NB4 (cell line): ENCODE data around the gene PHACTR1.

Experiments
- DNase-seq: peaks from one replicate; pipeline ENCODE4 v3.0.0; 2010; ENCODE audit warnings: low read depth
- H3K4me3 ChIP-seq: one replicate; pipeline ENCODE4 v1.5.1; 2011; ENCODE audit warnings: mild to moderate bottlenecking, low read depth, low read length, moderate library complexity
- MYC ChIP-seq: IDR thresholded peaks from 2 replicates; pipeline ENCODE4 v1.6.1; 2011; ENCODE audit warnings: low read depth, low read length
- POLR2A ChIP-seq: IDR thresholded peaks from 2 replicates; pipeline ENCODE4 v1.6.1; 2011; ENCODE audit warnings: mild to moderate bottlenecking; ENCODE audit not compliant: insufficient read length; ENCODE audit errors: extremely low read depth
- TF ChIP-seq, protein P1 (sequence below): IDR thresholded peaks from one replicate; pipeline ENCODE4 v1.5.1; 2012; ENCODE audit warnings: low read depth, low read length
- TF ChIP-seq, protein P2 (sequence below): IDR thresholded peaks from 2 replicates; pipeline ENCODE4 v1.6.1; 2011; ENCODE audit warnings: low read depth, low read length

The PHACTR1 gene

DNA sequence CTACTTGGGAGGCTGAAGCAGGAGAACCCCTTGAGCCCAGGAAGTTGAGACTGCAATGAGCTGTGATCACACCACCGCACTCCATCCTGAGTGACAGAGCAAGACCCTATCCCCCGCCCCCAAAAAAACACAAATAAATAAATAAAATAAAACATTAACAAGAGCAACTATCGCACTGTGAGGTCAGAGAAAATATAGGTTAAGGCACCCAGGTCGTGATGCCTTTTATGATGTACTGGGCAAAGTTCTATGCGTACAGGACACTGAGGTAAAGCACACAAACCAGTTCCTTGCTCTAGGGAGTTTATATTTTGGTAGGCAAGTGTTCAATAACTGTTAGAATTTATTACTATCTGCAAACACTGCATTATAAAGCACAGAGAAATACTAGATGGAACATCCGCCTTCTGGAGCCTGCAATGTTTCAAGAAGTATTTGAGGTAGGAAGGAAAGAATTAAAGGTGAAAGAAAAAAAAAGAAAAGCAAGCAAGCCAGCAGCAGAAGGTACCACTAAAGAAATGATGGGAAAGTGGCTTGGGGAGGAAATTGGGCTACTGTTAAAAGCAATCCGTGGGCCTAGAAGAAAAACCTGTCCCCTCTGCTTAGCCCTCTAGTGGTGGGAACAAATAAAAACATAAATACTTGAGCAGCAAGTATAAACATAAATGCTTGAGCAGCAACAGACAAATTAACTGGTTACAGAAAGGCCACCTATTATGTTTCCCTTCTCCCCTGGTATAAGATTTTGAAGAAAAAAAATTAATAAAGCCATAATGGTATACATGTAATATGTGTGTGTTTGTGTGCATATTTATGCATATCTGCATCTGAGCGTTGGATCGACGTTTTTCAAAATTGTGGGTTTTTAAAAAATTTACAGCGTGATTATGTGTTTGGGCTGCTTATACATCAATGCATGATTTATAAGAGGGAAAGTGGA is 128.0 kb downstream of the PHACTR1 start:
- no peak overlapping the region for H3K4me3 ChIP-seq
- peak; percentile 41 for DNase-seq
- no peak for TF ChIP-seq MYC
- TF ChIP-seq, protein P1, sequence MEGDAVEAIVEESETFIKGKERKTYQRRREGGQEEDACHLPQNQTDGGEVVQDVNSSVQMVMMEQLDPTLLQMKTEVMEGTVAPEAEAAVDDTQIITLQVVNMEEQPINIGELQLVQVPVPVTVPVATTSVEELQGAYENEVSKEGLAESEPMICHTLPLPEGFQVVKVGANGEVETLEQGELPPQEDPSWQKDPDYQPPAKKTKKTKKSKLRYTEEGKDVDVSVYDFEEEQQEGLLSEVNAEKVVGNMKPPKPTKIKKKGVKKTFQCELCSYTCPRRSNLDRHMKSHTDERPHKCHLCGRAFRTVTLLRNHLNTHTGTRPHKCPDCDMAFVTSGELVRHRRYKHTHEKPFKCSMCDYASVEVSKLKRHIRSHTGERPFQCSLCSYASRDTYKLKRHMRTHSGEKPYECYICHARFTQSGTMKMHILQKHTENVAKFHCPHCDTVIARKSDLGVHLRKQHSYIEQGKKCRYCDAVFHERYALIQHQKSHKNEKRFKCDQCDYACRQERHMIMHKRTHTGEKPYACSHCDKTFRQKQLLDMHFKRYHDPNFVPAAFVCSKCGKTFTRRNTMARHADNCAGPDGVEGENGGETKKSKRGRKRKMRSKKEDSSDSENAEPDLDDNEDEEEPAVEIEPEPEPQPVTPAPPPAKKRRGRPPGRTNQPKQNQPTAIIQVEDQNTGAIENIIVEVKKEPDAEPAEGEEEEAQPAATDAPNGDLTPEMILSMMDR, result peak; percentile 56
- TF ChIP-seq, protein P2, sequence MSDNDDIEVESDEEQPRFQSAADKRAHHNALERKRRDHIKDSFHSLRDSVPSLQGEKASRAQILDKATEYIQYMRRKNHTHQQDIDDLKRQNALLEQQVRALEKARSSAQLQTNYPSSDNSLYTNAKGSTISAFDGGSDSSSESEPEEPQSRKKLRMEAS, result no peak

DNA sequence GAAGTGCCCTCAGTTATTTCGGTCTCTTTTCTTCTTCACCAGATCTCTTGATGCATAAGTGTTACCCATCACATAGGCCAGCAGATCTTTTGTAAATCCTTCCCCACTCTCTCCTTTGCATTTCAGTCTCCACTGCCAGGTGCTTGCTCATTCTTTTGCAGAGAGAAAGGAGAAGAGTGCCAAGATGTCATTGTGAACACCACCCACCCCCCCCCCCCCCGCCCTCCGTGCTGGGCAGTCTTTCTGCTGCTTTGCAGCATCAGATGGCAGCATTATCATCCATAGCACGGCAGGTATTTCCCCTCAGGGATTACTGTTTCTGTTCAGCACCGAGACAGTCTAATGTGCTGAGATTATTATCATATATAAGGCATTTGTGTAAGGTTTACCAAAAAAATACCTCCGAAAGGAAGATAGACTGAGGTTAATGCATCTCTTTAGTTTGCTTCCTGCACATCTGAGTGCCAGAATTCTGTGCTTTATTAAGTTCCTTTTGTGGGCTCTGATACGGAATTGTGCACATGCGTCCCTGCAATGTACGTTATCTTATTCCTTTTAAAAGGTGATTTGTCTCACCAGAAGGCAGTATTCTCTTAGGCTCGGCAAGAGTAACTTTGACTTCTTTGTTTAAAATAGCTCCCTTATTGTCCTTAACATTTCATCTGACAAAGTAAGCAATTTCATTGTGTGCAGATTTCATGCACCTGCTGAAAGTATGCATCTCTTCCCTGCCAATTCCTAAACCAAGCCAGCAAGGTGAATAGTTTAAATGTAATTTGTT is 128.8 kb downstream of the PHACTR1 start:
- DNase-seq, result no peak
- TF ChIP-seq MYC, result no peak
- TF ChIP-seq, protein P1, result no peak
- no peak for TF ChIP-seq POLR2A
- TF ChIP-seq, protein P2, result no peak
- no peak overlapping the region for H3K4me3 ChIP-seq

DNA sequence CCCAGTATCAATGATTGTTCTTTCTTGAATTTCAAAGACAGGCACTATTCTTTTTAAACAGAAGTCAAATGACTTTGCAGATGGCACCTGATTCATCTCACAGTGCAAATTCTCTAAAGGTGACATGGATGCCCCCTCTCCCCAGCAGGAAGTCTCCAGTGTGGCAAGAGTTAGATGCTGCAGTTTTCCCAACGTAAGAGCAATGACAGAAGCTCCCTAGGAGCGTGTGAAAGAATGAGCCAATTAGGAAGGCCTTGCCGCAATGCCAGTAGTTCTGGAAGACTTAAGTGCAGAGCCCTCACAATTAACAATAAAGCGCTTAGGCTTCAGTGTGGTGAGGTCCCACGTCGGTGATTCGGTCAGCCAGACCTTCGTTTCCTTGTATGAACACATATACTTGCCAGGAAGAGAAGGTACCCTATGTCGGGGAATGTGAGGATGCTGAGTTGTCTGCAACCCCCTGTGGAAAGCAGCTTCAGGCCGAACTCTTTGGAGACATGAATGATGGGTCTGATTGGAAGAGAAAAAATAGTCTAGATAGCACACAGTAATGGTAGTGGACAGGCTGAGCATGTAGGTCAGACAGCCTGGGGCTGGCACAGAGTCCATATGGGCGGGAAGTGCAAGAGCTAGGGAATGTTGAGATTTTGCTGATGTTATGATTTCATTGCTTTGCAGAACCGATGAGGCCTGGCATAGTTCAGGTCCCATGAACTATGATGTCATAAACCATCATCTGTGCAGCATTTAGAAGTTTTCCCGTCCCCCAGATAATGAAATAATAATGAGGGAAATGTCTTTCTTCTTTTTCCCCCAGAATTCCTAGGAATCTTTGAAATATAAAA is 132.6 kb downstream of the PHACTR1 start:
- TF ChIP-seq POLR2A (no peak), MYC (no peak)
- TF ChIP-seq, protein P1, result no peak
- TF ChIP-seq, protein P2, result no peak
- H3K4me3 ChIP-seq, result no peak overlapping the region
- no peak for DNase-seq

DNA sequence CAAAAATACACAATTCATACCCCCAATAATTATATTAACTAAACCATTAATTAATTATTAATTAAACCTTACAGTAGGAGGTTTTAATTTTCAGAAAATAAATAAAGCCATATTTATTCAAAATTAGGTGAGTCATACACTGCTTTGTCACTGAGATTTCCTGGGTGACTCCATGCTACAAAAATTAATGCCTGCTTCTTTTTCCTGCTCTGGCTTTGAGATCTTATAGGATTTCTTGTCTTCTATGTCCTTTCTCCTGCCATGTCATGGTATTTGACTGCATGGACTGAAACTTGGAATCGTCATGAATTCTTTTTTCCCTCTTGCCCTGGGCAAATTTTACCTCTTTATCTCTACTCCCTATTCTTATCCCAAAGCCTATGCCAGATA is 133.2 kb downstream of the PHACTR1 start:
- TF ChIP-seq MYC, result no peak
- no peak overlapping the region for H3K4me3 ChIP-seq
- no peak for DNase-seq

DNA sequence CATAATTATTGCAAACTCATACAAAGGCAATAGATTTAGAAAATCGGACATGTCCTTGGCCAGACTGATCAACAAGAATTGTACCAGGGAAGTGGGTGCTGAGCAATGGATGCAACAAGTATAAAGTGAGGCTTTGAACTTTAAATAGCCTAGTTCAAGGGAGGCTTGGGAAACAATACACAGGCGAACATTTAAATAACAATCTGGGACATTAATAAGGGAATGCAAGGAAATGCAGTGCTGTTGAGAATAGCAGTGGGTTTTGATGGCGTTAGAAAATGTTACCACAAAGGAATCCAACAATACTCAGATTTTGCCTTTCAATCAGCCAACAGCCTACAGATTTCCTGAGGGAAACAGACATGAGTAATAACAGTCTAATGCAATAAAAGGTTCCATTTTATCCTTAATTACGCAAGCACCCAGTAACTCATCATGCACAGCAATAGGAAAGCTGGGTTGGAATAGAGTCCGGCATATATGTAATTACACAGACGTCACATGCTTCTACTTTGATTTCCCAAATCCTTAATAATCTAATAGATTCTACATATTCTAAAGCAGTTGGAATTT is 134.6 kb downstream of the PHACTR1 start:
- no peak overlapping the region for H3K4me3 ChIP-seq
- DNase-seq, result no peak
- TF ChIP-seq, protein P2, result no peak

DNA sequence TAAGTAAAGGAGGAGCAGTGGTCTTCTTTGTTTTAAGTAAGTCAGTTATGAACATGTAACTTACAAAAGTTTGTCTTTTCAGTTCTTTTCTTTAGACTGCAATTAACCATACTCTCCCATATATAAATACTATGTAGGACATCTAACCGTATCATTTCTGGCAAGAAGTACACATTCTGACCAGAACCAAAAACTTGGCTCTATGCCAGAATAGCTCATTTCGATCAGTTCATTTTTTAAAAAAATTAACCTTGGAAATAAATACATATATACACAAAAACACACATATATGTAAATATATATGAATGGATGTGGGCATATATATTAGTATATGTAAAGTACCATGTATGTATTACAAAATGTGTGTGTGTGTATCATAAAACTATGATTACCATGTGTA is 145.0 kb downstream of the PHACTR1 start:
- DNase-seq, result no peak
- no peak overlapping the region for H3K4me3 ChIP-seq
- TF ChIP-seq, protein P2, result no peak
- TF ChIP-seq MYC, result no peak
- TF ChIP-seq, protein P1, result no peak
- TF ChIP-seq POLR2A, result no peak
